ENCODE measurements around the gene GLDN. TPM values are rescaled to one million over a fixed set of nuclear protein-coding genes. Genes with fewer than 3 reads are reported as not detected.

Gene GLDN
- total RNA-seq, 1 experiment from 2014 or later: 1.3 TPM

GRCh38 chr15:51334011-51334451 lies 7.4 kb upstream of the GLDN start:
- H3T11ph ChIP-seq (ENCODE audit: low read length): no peak overlapping the region
- no peak overlapping the region for H2BK120ac ChIP-seq (ENCODE audit: low read depth, low read length, poor library complexity, severe bottlenecking)
- no peak overlapping the region for H3K56ac ChIP-seq (ENCODE audit: insufficient read length, low read depth, low read length)
- H3K79me1 ChIP-seq (ENCODE audit: insufficient read depth, low read depth, low read length, poor library complexity, severe bottlenecking): no peaks in the 10 kb centered on the region
- no peak overlapping the region for H2BK12ac ChIP-seq (ENCODE audit: insufficient read length, low read depth, low read length)
- no peak for DNase-seq
- no peaks in the 10 kb centered on the region for H3K9me3 ChIP-seq (ENCODE audit: control insufficient read depth, low read depth, low read length)
- no peaks in the 10 kb centered on the region for H3K9me3 Mint-ChIP-seq
- H3K36me3 Mint-ChIP-seq (ENCODE audit: insufficient read depth in 1 of 3, low read depth in 3 of 3): no peaks in the 10 kb centered on the region
- H3K23me2 ChIP-seq (ENCODE audit: insufficient read length, low read depth, low read length, poor library complexity, severe bottlenecking): no peaks in the 10 kb centered on the region
- H2BK15ac ChIP-seq (ENCODE audit: low read depth, low read length): no peak overlapping the region
- H3K4me1 Mint-ChIP-seq: no peaks in the 10 kb centered on the region
- TF ChIP-seq CTCF (conservative IDR thresholded peaks at IDR 0.05): no peak
- no peaks in the 10 kb centered on the region for H4K20me1 ChIP-seq (ENCODE audit: control insufficient read depth, insufficient read depth, insufficient read length)
- H3K14ac ChIP-seq (ENCODE audit: insufficient read depth, low read length): no peak overlapping the region
- H2BK20ac ChIP-seq (ENCODE audit: low read depth, low read length, poor library complexity, severe bottlenecking): no peak overlapping the region
- H3K18ac ChIP-seq (ENCODE audit: insufficient read length, low read depth, low read length): no peak overlapping the region
- H2AK5ac ChIP-seq (ENCODE audit: insufficient read length, low read length): no peak overlapping the region
- no peak overlapping the region for H3K4me2 ChIP-seq (ENCODE audit: insufficient read depth, insufficient read length, low read length)
- no peak overlapping the region for H3K4ac ChIP-seq (ENCODE audit: low read depth, low read length)
- no peak overlapping the region for H3K27ac Mint-ChIP-seq
- no peaks in the 10 kb centered on the region for H3K4me1 ChIP-seq (ENCODE audit: insufficient read depth, low read length)
- no peak overlapping the region for H3K27ac ChIP-seq (ENCODE audit: insufficient read length, low read depth, low read length)
- no peak overlapping the region for H3K4me3 Mint-ChIP-seq
- H4K8ac ChIP-seq (replicated peaks; ENCODE audit: insufficient read length, low read depth, low read length): no peak overlapping the region
- no peak overlapping the region for H4K5ac ChIP-seq (ENCODE audit: insufficient read length, low read depth, low read length)
- no peaks in the 10 kb centered on the region for H3K27me3 ChIP-seq (ENCODE audit: insufficient read depth, low read length)
- H3K27me3 Mint-ChIP-seq (ENCODE audit: low read depth): peaks cover 25% of the 10 kb centered on the region
- H3K9ac ChIP-seq (ENCODE audit: extremely low read depth, insufficient read length, low read length): no peak overlapping the region
- WGBS (ENCODE audit: extremely low coverage, insufficient read length, low lambda C conversion rate): no CpG with 5 or more reads among the region's 2 CpGs
- H3K79me2 ChIP-seq (ENCODE audit: insufficient read depth, low read length): no peaks in the 10 kb centered on the region
- no peak overlapping the region for H3K23ac ChIP-seq (ENCODE audit: insufficient read length, low read depth, low read length)
- H2BK5ac ChIP-seq (ENCODE audit: insufficient read length, low read length): no peak overlapping the region
- H2AFZ ChIP-seq (ENCODE audit: low read length): no peak overlapping the region
- no peak overlapping the region for H4K91ac ChIP-seq (ENCODE audit: insufficient read length, low read depth, low read length)
